Gastrocnemius medialis (tissue), 4 donors: ENCODE measurements around the gene SCAF11.

Experiments used
- CTCF ChIP-seq, 5 experiments: fragments of 450-650 bp in 3 of 5; fragments of 200-600 bp in 2 of 5; sonication (generic) in 2 of 5; IDR thresholded peaks in 4 of 5; conservative IDR thresholded peaks in 1 of 5; 1 replicate in 4 of 5; 2 replicates in 1 of 5; pipeline ENCODE4 v1.5.1; 2016 to 2019; ENCODE audit warnings: antibody characterized with exemption in 5 of 5, mild to moderate bottlenecking in 3 of 5, moderate library complexity in 3 of 5
- POLR2A ChIP-seq, 2 donors: fragments of 450-650 bp; IDR thresholded peaks; one replicate each; pipeline ENCODE4 v1.6.1; 2017; ENCODE audit warnings: antibody characterized with exemption in 2 of 2, mild to moderate bottlenecking in 2 of 2, moderate library complexity in 2 of 2

GRCh38 chr12:45989287-45989686 lies 1.1 kb downstream of the SCAF11 start:
- TF ChIP-seq CTCF (IDR thresholded peaks at IDR 0.05 in 4 of 5, conservative IDR thresholded peaks at IDR 0.05 in 1 of 5) (no peak), POLR2A (IDR thresholded peaks at IDR 0.05) (no peak)
